Astrocyte of the spinal cord (primary cell): ENCODE data around the gene YPEL4.
"Not testable (repeated sequence)": the region's sequence is repeated elsewhere in the genome, so short reads cannot be mapped to it uniquely, and the experiment has no call there.

Experiments used
- DNase-seq: peaks from one replicate; pipeline ENCODE4 v3.0.0; 2011; ENCODE audit warnings: low read depth, low spot score
- H3K4me3 ChIP-seq: 2 replicates; pipeline ENCODE4 v1.5.1; 2011; ENCODE audit warnings: low read depth, mild to moderate bottlenecking, low read length, moderate library complexity
- in situ Hi-C: cut with HindIII; loops from 2 replicates; pipeline ENCODE4 v1.10.0; 2017; ENCODE audit warnings: low sequenced_read_pairs
- TF ChIP-seq, protein P1 (sequence below): IDR thresholded peaks from 2 replicates; pipeline ENCODE4 v1.5.1; 2012; ENCODE audit warnings: low read depth, mild to moderate bottlenecking, low read length, inconsistent platforms

Gene YPEL4

DNA sequence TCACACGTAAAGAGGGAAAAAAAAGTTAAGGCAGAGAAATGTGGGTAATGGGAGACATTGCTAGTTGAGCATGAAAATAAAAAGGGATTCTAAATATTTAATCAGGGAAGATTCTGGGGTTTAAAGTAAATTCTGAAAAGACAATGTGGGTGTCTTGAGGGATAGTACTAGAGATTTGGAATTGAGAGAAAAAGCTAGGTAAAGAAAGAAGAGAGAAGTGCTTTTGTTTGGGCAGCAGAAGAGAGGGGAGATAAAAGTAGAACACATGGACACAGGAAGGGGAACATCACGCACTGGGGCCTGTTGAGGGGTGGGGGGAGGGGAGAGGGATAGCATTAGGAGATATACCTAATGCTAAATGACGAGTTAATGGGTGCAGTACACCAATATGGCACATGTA lies 3.5 kb upstream of the YPEL4 start:
- H3K4me3 ChIP-seq, result no peak overlapping the region
- TF ChIP-seq, protein P1, sequence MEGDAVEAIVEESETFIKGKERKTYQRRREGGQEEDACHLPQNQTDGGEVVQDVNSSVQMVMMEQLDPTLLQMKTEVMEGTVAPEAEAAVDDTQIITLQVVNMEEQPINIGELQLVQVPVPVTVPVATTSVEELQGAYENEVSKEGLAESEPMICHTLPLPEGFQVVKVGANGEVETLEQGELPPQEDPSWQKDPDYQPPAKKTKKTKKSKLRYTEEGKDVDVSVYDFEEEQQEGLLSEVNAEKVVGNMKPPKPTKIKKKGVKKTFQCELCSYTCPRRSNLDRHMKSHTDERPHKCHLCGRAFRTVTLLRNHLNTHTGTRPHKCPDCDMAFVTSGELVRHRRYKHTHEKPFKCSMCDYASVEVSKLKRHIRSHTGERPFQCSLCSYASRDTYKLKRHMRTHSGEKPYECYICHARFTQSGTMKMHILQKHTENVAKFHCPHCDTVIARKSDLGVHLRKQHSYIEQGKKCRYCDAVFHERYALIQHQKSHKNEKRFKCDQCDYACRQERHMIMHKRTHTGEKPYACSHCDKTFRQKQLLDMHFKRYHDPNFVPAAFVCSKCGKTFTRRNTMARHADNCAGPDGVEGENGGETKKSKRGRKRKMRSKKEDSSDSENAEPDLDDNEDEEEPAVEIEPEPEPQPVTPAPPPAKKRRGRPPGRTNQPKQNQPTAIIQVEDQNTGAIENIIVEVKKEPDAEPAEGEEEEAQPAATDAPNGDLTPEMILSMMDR, result no peak
- no peak for DNase-seq
- in situ Hi-C loops, result no loop called here

DNA sequence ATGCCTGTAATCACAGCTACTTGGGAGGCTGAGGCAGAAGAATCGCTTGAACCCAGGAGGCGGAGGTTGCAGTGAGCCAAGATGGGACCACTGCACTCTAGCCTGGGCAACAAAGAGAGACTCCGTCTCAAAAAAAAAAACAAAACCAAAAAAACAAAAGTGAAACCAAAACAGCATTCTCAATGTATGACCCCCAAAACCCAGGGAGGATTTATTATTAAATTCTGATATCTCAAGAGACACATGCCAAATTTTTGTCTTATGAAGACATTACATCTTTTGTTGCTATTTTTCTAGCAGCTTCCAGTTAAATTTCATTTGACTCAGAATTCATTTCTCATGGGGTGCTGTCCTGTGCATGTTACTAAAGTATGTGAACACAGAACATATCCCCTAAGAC lies 3.0 kb upstream of the YPEL4 start:
- H3K4me3 ChIP-seq, result no peak overlapping the region
- TF ChIP-seq, protein P1, result no peak
- in situ Hi-C loops, result no loop called here
- DNase-seq, result no peak

DNA sequence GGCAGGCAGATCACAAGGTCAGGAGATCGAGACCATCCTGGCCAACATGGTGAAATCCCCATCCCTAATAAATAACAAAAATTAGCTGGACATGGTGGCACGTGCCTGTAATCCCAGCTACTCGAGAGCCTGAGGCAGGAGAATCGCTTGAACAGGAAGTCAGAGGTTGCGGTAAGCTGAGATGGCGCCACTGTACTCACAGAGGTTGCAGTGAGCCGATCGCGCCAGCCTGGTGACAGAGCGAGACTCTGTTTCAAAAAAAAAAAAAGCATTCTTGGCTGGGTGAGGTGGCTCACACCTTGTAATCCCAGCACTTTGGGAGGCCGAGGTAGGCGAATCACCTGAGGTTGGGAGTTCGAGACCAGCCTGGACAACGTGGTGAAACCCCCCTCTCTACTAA lies 2.5 kb upstream of the YPEL4 start:
- DNase-seq, in situ Hi-C loops, H3K4me3 ChIP-seq: not testable (repeated sequence)

DNA sequence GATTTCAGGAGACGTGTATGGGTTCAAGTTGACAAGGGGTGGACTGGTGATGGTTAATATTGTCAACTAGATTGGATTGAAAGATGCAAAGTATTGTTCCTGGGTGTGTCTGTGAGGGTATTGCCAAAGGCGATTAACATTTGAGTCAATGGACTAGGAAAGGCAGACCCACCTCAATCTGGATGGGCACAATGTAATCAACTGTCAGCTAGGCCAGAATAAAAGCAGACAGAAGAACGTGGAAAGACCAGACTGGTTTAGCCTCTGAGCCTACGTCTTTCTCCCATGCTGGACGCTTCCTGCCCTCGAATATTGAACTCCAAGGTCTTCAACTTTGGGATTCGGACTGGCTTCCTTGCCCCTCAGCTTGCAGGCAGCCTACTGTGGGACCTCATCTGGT lies 1.7 kb upstream of the YPEL4 start:
- DNase-seq, result no peak

DNA sequence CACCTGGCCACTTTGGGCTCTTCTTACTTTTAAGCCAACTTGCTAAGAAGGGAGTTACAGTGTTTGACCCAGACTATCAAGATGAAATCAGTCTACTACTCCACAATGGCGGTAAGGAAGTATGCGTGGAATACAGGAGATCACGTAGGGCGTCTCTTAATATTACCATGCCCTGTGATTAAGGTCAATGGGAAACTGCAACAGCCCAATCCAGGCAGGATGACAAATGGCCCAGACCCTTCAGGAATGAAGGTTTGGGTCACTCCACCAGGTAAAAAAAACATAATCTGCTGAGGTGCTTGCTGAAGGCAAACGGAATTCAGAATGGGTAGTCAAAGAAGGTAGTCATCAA lies 1.0 kb upstream of the YPEL4 start:
- no peak for DNase-seq
- no peak overlapping the region for H3K4me3 ChIP-seq
- TF ChIP-seq, protein P1, result no peak
- in situ Hi-C loops, result no loop called here

More for the DNA sequence above, 1.7 kb upstream of the YPEL4 start:
- in situ Hi-C loops, result no loop called here
- H3K4me3 ChIP-seq, result no peak overlapping the region
- TF ChIP-seq, protein P1, result no peak

DNA sequence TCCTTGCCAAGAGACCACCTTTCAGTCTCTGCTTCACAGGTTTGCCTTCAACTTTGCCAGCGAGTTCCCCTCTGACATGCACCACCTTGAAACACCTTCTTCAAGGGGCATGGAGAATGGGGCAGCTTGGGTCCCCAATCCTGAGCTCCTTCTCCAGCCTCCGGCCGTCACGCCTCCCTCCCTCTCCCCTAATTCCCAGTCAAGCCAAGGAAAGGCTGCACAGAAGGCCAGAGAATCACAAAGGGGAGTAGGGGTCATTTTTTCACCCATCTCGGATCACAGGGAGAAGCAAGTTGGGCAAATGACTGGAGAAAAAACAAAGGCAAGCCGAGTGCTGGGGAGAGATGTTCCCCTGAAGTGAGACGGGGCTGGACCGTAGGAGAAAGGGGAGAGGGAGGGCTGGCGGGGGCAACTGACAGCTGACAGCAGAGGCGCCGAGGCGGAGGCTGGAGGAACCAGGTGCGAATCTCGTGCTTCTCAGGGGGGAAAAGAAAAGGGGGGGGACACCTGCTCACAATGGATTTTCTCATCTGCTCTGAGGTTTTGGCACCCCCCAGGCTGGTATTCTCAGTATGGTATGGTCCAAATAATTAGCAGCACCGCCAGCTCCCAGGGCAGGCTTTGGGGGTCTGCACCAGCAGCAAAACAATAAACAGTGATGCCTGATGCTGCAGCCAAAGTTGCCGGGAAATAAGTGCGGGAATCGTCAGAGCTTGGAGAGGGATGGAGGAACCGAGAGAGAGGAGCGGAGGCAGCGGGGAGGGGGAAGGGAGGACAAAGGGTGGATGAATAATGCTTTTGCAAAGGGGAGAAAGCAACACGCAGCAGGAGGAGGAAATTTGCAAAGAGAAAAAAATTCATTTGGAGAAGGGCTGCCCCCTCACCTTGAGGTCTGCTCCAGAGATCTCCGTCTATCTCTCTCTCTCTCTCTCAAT lies 644 bp downstream of the YPEL4 start:
- peak overlapping the region; percentile 45 for H3K4me3 ChIP-seq
- in situ Hi-C loops, result no loop called here
- no peak for DNase-seq
- TF ChIP-seq, protein P1, result no peak

DNA sequence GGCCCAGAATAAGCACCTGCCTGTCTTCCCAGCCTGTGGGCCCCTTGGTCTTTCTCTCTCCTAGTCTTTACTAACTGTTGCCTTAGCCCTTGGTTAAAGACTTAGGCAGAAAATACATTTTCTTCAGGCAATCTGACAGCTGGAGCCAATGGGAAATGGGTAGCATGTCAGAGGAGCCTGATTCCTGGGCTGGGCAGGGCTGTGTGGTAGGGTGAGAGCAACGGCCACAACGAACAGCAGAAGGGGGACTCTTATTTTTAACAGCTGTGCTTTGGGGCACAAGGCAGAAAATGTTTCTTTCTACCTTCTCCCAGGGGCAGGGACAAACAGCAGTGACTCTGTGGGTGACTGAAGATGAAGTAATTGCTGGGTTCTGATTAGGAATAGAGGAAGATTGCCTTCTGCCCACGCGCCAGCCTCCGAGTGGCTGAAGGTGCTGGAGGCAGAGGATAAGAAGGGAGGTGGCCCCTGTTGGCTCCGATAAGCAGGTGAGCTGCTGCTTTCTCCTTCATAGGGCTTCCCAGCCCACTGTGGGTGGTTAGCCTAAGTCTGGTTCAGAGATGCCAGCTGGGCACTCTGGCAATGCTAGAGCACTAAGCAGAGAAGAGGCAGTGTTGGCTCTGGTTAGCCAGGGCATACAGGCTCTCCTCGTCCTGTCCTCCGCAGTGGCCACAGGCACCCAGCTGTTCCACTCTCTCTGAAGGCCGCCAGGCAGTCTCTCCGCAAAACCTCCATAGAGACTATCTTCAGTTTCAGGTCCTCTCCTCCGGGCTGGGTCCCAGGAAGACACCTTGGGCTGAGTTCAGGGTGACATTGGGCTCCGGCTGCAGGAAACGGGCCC lies 1.5 kb downstream of the YPEL4 start:
- no peak overlapping the region for H3K4me3 ChIP-seq
- TF ChIP-seq, protein P1, result no peak
- DNase-seq, result no peak
- in situ Hi-C loops, result no loop called here
